Measurements from ENCODE around the gene GNG14. TPM values are rescaled to one million over a fixed set of nuclear protein-coding genes. Genes with fewer than 3 reads are reported as not detected.

Gene GNG14
- total and polyA plus RNA-seq, 10 of the 15 experiments (the other 5 are each of a cell fraction or from before 2014, with no cell fraction given), result not detected

DNA sequence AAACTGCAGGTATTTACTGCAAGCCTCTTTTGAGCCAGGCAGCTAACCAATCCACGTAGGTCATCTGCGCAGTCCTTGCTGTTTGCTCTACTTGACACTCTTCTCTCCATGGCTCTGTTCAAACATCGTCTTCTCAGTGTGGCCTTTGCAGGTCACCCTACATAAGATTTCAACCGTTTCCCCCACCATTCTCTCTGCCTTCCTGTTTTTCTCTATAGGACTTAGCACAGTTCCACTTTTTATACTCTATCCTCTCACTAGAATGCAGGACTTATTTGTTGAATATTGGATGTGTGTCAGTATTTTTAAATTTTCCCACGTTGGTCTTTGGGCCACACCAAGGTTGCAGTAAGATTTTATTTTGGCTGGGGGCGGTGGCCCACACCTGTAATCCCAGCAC lies 10.3 kb downstream of the GNG14 start:
- H4K20me1 ChIP-seq (ENCODE audit: control insufficient read depth, insufficient read depth), result no peaks in the 10 kb centered on the region
- no peak overlapping the region for H3K4me3 ChIP-seq
- ChIA-PET RAD21 (ENCODE audit: unreplicated experiment) (interaction anchor here (0.5 kb wide), 1 partner anchor 409 kb away, joined by 3 read pairs; no protein-coding TSS in a partner anchor), POLR2A (no interaction called here), SMC1A (ENCODE audit: uncharacterized antibody, unreplicated experiment) (no interaction called here), CTCF (interaction anchor here (1.7 kb wide), 1 partner anchor 38 kb away, joined by 4 read pairs; the partner anchor contains the start of gene GET3)
- no peak for ATAC-seq
- no peak overlapping the region for H3K27ac ChIP-seq (ENCODE audit: control insufficient read depth, insufficient read depth)
- no peaks in the 10 kb centered on the region for H3K9me3 ChIP-seq (replicated peaks; ENCODE audit: control insufficient read depth, insufficient read depth, low read length)
- no peak overlapping the region for H2AFZ ChIP-seq (ENCODE audit: control insufficient read depth, low read depth, low read length)
- BruUV-seq (replicated peaks), result no TSS peak
- TF ChIP-seq JUNB (IDR thresholded peaks at IDR 0.05) (no peak), POLR2A (IDR thresholded peaks at IDR 0.05; ENCODE audit: low read depth, low read length) (no peak), SRF (IDR thresholded peaks at IDR 0.05; ENCODE audit: low read depth in 2 of 2, low read length in 2 of 2) (no peak), RAD21 (IDR thresholded peaks at IDR 0.05; ENCODE audit: insufficient read depth, low read depth, low read length) (no peak), MYC (IDR thresholded peaks at IDR 0.05; ENCODE audit: insufficient read depth, insufficient read length, insufficient replicate concordance, low read length, severe bottlenecking) (no peak)
- TF ChIP-seq, protein P1, sequence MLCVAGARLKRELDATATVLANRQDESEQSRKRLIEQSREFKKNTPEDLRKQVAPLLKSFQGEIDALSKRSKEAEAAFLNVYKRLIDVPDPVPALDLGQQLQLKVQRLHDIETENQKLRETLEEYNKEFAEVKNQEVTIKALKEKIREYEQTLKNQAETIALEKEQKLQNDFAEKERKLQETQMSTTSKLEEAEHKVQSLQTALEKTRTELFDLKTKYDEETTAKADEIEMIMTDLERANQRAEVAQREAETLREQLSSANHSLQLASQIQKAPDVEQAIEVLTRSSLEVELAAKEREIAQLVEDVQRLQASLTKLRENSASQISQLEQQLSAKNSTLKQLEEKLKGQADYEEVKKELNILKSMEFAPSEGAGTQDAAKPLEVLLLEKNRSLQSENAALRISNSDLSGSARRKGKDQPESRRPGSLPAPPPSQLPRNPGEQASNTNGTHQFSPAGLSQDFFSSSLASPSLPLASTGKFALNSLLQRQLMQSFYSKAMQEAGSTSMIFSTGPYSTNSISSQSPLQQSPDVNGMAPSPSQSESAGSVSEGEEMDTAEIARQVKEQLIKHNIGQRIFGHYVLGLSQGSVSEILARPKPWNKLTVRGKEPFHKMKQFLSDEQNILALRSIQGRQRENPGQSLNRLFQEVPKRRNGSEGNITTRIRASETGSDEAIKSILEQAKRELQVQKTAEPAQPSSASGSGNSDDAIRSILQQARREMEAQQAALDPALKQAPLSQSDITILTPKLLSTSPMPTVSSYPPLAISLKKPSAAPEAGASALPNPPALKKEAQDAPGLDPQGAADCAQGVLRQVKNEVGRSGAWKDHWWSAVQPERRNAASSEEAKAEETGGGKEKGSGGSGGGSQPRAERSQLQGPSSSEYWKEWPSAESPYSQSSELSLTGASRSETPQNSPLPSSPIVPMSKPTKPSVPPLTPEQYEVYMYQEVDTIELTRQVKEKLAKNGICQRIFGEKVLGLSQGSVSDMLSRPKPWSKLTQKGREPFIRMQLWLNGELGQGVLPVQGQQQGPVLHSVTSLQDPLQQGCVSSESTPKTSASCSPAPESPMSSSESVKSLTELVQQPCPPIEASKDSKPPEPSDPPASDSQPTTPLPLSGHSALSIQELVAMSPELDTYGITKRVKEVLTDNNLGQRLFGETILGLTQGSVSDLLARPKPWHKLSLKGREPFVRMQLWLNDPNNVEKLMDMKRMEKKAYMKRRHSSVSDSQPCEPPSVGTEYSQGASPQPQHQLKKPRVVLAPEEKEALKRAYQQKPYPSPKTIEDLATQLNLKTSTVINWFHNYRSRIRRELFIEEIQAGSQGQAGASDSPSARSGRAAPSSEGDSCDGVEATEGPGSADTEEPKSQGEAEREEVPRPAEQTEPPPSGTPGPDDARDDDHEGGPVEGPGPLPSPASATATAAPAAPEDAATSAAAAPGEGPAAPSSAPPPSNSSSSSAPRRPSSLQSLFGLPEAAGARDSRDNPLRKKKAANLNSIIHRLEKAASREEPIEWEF (IDR thresholded peaks at IDR 0.05; ENCODE audit: insufficient replicate concordance, low read depth, low read length), result no peak
- TF ChIP-seq, protein P2, sequence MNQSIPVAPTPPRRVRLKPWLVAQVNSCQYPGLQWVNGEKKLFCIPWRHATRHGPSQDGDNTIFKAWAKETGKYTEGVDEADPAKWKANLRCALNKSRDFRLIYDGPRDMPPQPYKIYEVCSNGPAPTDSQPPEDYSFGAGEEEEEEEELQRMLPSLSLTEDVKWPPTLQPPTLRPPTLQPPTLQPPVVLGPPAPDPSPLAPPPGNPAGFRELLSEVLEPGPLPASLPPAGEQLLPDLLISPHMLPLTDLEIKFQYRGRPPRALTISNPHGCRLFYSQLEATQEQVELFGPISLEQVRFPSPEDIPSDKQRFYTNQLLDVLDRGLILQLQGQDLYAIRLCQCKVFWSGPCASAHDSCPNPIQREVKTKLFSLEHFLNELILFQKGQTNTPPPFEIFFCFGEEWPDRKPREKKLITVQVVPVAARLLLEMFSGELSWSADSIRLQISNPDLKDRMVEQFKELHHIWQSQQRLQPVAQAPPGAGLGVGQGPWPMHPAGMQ (IDR thresholded peaks at IDR 0.05; ENCODE audit: borderline replicate concordance), result no peak
- no peak for DNase-seq (ENCODE audit: low read depth, low spot score)
- H3K4me1 ChIP-seq (ENCODE audit: control insufficient read depth, insufficient read depth, low read length), result peaks cover 9% of the 10 kb centered on the region
- no peaks in the 10 kb centered on the region for H3K27me3 ChIP-seq (replicated peaks in 1 of 2; ENCODE audit: control insufficient read depth in 2 of 2, insufficient read depth in 2 of 2, low read length in 1 of 2)
- no peak for FAIRE-seq
- intact Hi-C loops (cut with micrococcal nuclease; ENCODE audit: unreplicated experiment) (no loop called here), in situ Hi-C loops (cut with MboI) (no loop called here)
- WGBS (ENCODE audit: insufficient coverage, insufficient replicate concordance, low lambda C conversion rate, missing lambda C conversion rate), result 75% methylated on average over 6 of the region's 6 CpGs
- H3K79me2 ChIP-seq (ENCODE audit: control insufficient read depth, insufficient read depth, low read length), result no peaks in the 10 kb centered on the region
- H3K9ac ChIP-seq (ENCODE audit: control insufficient read depth, insufficient read depth, low read length), result no peak overlapping the region
- peak overlapping the region; percentile 96; the same call in 1 of the 2 replicates for H3K4me2 ChIP-seq (ENCODE audit: control insufficient read depth, insufficient read depth)
- H3K36me3 ChIP-seq (ENCODE audit: control insufficient read depth in 2 of 2, insufficient read depth in 2 of 2, low read length in 1 of 2), result peaks cover 12 to 21% of the 10 kb centered on the region in 2 experiments
